ENCODE data around the gene TCF23. TPM values are rescaled to one million over a fixed set of nuclear protein-coding genes. Genes with fewer than 3 reads are reported as not detected.

Gene TCF23
- total RNA-seq, 2 experiments from 2014 or later = not detected

- H3K9me3 Mint-ChIP-seq = no peaks in the 10 kb centered on the region
- peaks cover 5% of the 10 kb centered on the region for H3K4me1 Mint-ChIP-seq (ENCODE audit: low read depth)
- no peak overlapping the region for H3K27ac Mint-ChIP-seq
- CTCF ChIA-PET = no interaction called here
- peaks cover 33% of the 10 kb centered on the region for H3K36me3 Mint-ChIP-seq
- H3K27me3 Mint-ChIP-seq = no peaks in the 10 kb centered on the region
- intact Hi-C loops (cut with micrococcal nuclease) = no loop called here
- no peak overlapping the region for H3K4me3 Mint-ChIP-seq
- POLR2A ChIA-PET = interaction anchor here (0.6 kb wide), 1 partner anchor 38 kb away, joined by 3 read pairs; no protein-coding TSS in a partner anchor
- DNase-seq = no peak
These were observed 54.0 kb downstream of the TCF23 start for GRCh38 chr2:27202854-27203253.

DNA sequence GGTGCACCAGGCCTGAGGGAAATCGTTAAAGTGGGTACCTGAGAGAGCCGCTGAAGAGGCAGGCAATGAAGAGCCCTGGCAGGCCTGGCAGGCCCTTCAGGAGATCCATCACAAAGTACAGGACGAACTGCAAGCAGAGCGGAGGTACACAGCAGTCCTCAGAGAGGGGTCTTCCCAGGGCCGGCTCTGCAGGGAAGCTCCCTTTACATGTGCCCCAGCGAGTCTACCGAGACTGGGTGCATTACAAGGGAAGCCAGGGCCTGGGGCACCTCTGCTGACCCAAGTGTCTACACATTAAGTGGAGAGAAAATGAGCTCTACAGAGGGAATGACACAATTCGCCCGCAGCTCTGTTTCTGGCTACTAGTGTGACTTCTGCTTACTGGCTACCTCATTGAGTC is 54.9 kb downstream of the TCF23 start:
- no peak for DNase-seq
- ChIA-PET POLR2A (no interaction called here), CTCF (interaction anchor here (0.6 to 1.2 kb wide), 2 partner anchors 34 to 89 kb away, joined by 3 read pairs; no protein-coding TSS in a partner anchor)
- Mint-ChIP-seq H3K4me1 (ENCODE audit: low read depth) (peaks cover 10% of the 10 kb centered on the region), H3K27me3 (no peaks in the 10 kb centered on the region), H3K27ac (no peak overlapping the region), H3K4me3 (no peak overlapping the region), H3K9me3 (no peaks in the 10 kb centered on the region), H3K36me3 (peaks cover 39% of the 10 kb centered on the region)
- intact Hi-C loops (cut with micrococcal nuclease) = no loop called here

GRCh38 chr2:27204566-27204965 is 55.8 kb downstream of the TCF23 start:
- intact Hi-C loops (cut with micrococcal nuclease) = no loop called here
- no peak overlapping the region for H3K4me3 Mint-ChIP-seq
- ChIA-PET CTCF (interaction anchor here (1.2 kb wide), 1 partner anchor 35 kb away, joined by 3 read pairs; no protein-coding TSS in a partner anchor), POLR2A (no interaction called here)
- H3K27ac Mint-ChIP-seq = no peak overlapping the region
- H3K9me3 Mint-ChIP-seq = no peaks in the 10 kb centered on the region
- no peak for DNase-seq
- H3K4me1 Mint-ChIP-seq (ENCODE audit: low read depth) = peaks cover 17% of the 10 kb centered on the region
- H3K36me3 Mint-ChIP-seq = peaks cover 42% of the 10 kb centered on the region
- H3K27me3 Mint-ChIP-seq = no peaks in the 10 kb centered on the region

DNA sequence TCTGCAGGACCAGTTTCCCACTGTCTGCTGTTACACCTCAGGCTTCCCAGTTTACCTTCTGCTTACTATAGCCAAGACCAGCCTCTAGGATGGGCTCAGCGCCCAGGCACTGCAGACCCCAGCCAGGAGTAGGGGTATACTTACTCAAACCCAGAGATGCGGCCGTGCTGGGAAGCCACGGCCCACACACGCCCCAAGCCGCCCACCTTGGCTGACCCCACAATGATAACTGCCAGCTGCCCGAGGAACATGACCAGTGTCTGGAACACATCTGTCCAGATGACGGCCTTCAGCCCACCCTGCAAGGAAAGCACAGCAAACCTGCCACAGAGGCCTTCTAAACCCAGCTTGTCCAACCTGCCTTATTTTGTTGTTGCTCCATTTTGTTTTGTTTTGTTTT is 56.4 kb downstream of the TCF23 start:
- H3K27ac Mint-ChIP-seq = no peak overlapping the region
- CTCF ChIA-PET = no interaction called here
- DNase-seq = no peak

DNA sequence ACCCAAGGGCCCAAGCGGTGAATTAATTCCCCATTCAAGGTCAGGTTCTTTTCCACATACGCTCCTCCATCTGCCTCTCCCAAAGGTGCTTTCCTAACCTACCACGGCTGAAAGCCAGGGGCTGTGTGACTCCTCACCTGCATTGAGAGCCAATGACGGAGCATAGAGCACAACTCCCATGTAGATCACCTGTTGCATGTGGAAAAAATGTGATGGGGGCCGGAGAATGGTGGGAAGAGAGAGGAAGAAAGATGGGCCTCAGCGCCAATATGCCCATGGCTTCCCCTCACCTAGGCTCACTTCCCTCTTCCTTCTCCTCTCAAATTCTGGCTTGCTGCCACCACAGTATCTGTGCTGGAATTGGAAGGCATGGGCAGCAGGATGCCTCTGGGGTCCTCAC is 57.5 kb downstream of the TCF23 start:
- no peak for DNase-seq
- H3K4me3 Mint-ChIP-seq = no peak overlapping the region
- peaks cover 38% of the 10 kb centered on the region for H3K36me3 Mint-ChIP-seq
- no peaks in the 10 kb centered on the region for H3K27me3 Mint-ChIP-seq
- CTCF ChIA-PET = no interaction called here
- peaks cover 27% of the 10 kb centered on the region for H3K4me1 Mint-ChIP-seq (ENCODE audit: low read depth)
- no peaks in the 10 kb centered on the region for H3K9me3 Mint-ChIP-seq
- POLR2A ChIA-PET = interaction anchor here (0.6 kb wide), 1 partner anchor 41 kb away, joined by 3 read pairs; no protein-coding TSS in a partner anchor
- intact Hi-C loops (cut with micrococcal nuclease) = no loop called here
- H3K27ac Mint-ChIP-seq = no peak overlapping the region

More for the DNA sequence above, 56.4 kb downstream of the TCF23 start:
- peaks cover 23% of the 10 kb centered on the region for H3K4me1 Mint-ChIP-seq (ENCODE audit: low read depth)
- POLR2A ChIA-PET = no interaction called here
- no peaks in the 10 kb centered on the region for H3K27me3 Mint-ChIP-seq
- peaks cover 40% of the 10 kb centered on the region for H3K36me3 Mint-ChIP-seq
- no peaks in the 10 kb centered on the region for H3K9me3 Mint-ChIP-seq
- no peak overlapping the region for H3K4me3 Mint-ChIP-seq
- intact Hi-C loops (cut with micrococcal nuclease) = no loop called here

Other genes with a start within 250 kb of the TCF23 start
- gene MAPRE3, start 178.4 kb upstream of the TCF23 start, total RNA-seq = 1 to 10 TPM; 4.4 TPM
- gene TMEM214, start 116.0 kb upstream of the TCF23 start, total RNA-seq = 10 to 100 TPM; 52.4 to 60.1 TPM
- gene AGBL5, start 97.3 kb upstream of the TCF23 start, total RNA-seq = 10 to 100 TPM; 12.9 to 14.1 TPM
- 100 to 1,000 TPM; 307 to 310 TPM for gene OST4, start 77.3 kb upstream of the TCF23 start, total RNA-seq
- gene EMILIN1, start 70.4 kb upstream of the TCF23 start, total RNA-seq = under 1 TPM; 0.29 to 0.51 TPM
- gene KHK, start 62.2 kb upstream of the TCF23 start, total RNA-seq = 10 to 100 TPM; 12.7 to 13.3 TPM
- 1 to 10 TPM; 2.7 to 2.9 TPM for gene CGREF1, start 29.9 kb upstream of the TCF23 start, total RNA-seq
- gene ABHD1, start 25.2 kb upstream of the TCF23 start, total RNA-seq = under 1 TPM; 0.29 to 0.76 TPM
- gene PREB, start 14.4 kb upstream of the TCF23 start, total RNA-seq = 10 to 100 TPM; 64.7 to 65.4 TPM
- not detected for gene PRR30, start 9.6 kb upstream of the TCF23 start, total RNA-seq
- 10 to 100 TPM; 84.0 to 92.7 TPM for gene ATRAID, start 63.0 kb downstream of the TCF23 start, total RNA-seq
- 10 to 100 TPM; 29.2 to 30.2 TPM for gene SLC5A6, start 63.3 kb downstream of the TCF23 start, total RNA-seq
- 100 to 1,000 TPM in 1 of 2 experiments, 10 to 100 TPM in 1; 99.7 to 102 TPM for gene CAD, start 68.4 kb downstream of the TCF23 start, total RNA-seq
- under 1 TPM; 0.86 to 0.90 TPM for gene SLC30A3, start 114.0 kb downstream of the TCF23 start, total RNA-seq
- under 1 TPM in 1 of 2 experiments, not detected in 1; 0.19 TPM for gene DNAJC5G, start 126.4 kb downstream of the TCF23 start, total RNA-seq
- not detected for gene TRIM54, start 133.4 kb downstream of the TCF23 start, total RNA-seq
- gene UCN, start 159.4 kb downstream of the TCF23 start, total RNA-seq = 1 to 10 TPM; 1.8 to 1.9 TPM
- 10 to 100 TPM; 85.5 to 86.0 TPM for gene MPV17, start 174.1 kb downstream of the TCF23 start, total RNA-seq
- gene GTF3C2, start 207.8 kb downstream of the TCF23 start, total RNA-seq = 10 to 100 TPM; 55.2 to 64.5 TPM
- 10 to 100 TPM; 34.6 to 36.5 TPM for gene EIF2B4, start 221.3 kb downstream of the TCF23 start, total RNA-seq
- 10 to 100 TPM; 91.2 to 93.2 TPM for gene SNX17, start 221.6 kb downstream of the TCF23 start, total RNA-seq
- gene ZNF513, start 231.7 kb downstream of the TCF23 start, total RNA-seq = 1 to 10 TPM; 8.6 to 9.7 TPM

All from activated CD4-positive, alpha-beta memory T cell treated with anti-CD3 and anti-CD28 coated beads for 36 hours (primary cell).